GM12878 (cell line): ENCODE data around the gene SLC6A20. TPM values are rescaled to one million over a fixed set of nuclear protein-coding genes. Genes with fewer than 3 reads are reported as not detected.

Experiments used
- ATAC-seq: fragments of 200-7000 bp; cut with Tn5 transposase; 3 replicates; pipeline ENCODE4 v1.9.1; 2020; ENCODE audit warnings: mild to moderate bottlenecking, moderate library complexity
- BruUV-seq: library from RNA; stranded (reverse); fragments of 400-500 nt; replicated peaks from 2 replicates; lab custom pipeline; 2021; lab: Mats Ljungman, UMichigan
- CTCF ChIA-PET: fragments of 300-600 bp; sonication (Branson Sonifier 250); formaldehyde crosslinking; extraction: SDS; loops from one replicate; lab custom pipeline; 2021; ENCODE audit warnings: inconsistent platforms; lab: Yijun Ruan, JAX
- POLR2A ChIA-PET: fragments of 350-600 bp; formaldehyde crosslinking; extraction: SDS; loops from one replicate; lab custom pipeline; 2021; ENCODE audit warnings: inconsistent platforms; lab: Charles Lee
- RAD21 ChIA-PET: fragments of 300-600 bp; sonication (Branson Sonifier 250); formaldehyde crosslinking; loops from one replicate; lab custom pipeline; 2023; ENCODE audit warnings: antibody characterized with exemption; ENCODE audit not compliant: unreplicated experiment; lab: Charles Lee
- SMC1A ChIA-PET: fragments of 300-600 bp; sonication (Branson Sonifier 250); formaldehyde crosslinking; loops from one replicate; lab custom pipeline; 2023; ENCODE audit not compliant: unreplicated experiment, uncharacterized antibody; lab: Charles Lee
- DNase-seq: peaks from one replicate; pipeline ENCODE4 v3.0.0-alpha.2; 2011; ENCODE audit warnings: low read depth, low spot score
- FAIRE-seq: peaks from 3 replicates; lab custom pipeline; 2011; peaks lifted over from hg19 to GRCh38; lab: Jason Lieb, UNC
- H2AFZ ChIP-seq: 2 replicates; pipeline ENCODE4 v1.6.0; 2011; ENCODE audit warnings: low read depth, low read length, control low read depth; ENCODE audit not compliant: control insufficient read depth
- H3K27ac ChIP-seq: 2 replicates; pipeline ENCODE4 v1.5.1; 2011; ENCODE audit warnings: control low read depth; ENCODE audit not compliant: control insufficient read depth, insufficient read depth
- H3K27me3 ChIP-seq, 2 experiments: replicated peaks in 1 of 2; 2 replicates each; pipeline versions ENCODE4 v1.6.0 to v1.6.1; 2011; ENCODE audit warnings: low read length in 1 of 2; ENCODE audit not compliant: control insufficient read depth in 2 of 2, insufficient read depth in 2 of 2
- H3K36me3 ChIP-seq, 2 experiments: 2 replicates each; pipeline ENCODE4 v1.5.1; 2011; ENCODE audit warnings: low read length in 1 of 2; ENCODE audit not compliant: control insufficient read depth in 2 of 2, insufficient read depth in 2 of 2
- H3K4me1 ChIP-seq: 2 replicates; pipeline ENCODE4 v1.6.1; 2011; ENCODE audit warnings: mild to moderate bottlenecking, low read length, moderate library complexity, mixed read lengths; ENCODE audit not compliant: control insufficient read depth, insufficient read depth
- H3K4me2 ChIP-seq: 2 replicates; pipeline ENCODE4 v1.6.0; 2011; ENCODE audit warnings: control low read depth; ENCODE audit not compliant: control insufficient read depth, insufficient read depth
- H3K4me3 ChIP-seq: fragments of 200-600 bp; sonication (generic); 2 replicates; pipeline ENCODE4 v1.5.1; 2016
- H3K79me2 ChIP-seq: 2 replicates; pipeline ENCODE4 v1.6.0; 2011; ENCODE audit warnings: low read length; ENCODE audit not compliant: control insufficient read depth, insufficient read depth
- H3K9ac ChIP-seq: 2 replicates; pipeline ENCODE4 v1.8.0; 2011; ENCODE audit warnings: low read length, control low read depth, mixed read lengths; ENCODE audit not compliant: control insufficient read depth, insufficient read depth
- H3K9me3 ChIP-seq: replicated peaks from 3 replicates; pipeline ENCODE4 v1.5.1; 2011; ENCODE audit warnings: mild to moderate bottlenecking, low read length; ENCODE audit not compliant: control insufficient read depth, insufficient read depth
- H4K20me1 ChIP-seq: 2 replicates; pipeline ENCODE4 v1.6.0; 2011; ENCODE audit not compliant: control insufficient read depth, insufficient read depth
- FOXM1 ChIP-seq: IDR thresholded peaks from 2 replicates; pipeline ENCODE4 v1.6.1; 2012; ENCODE audit warnings: low read depth, mild to moderate bottlenecking, inconsistent platforms, low read length, moderate library complexity
- RUNX3 ChIP-seq: IDR thresholded peaks from 2 replicates; pipeline ENCODE4 v1.6.1; 2012; ENCODE audit warnings: low read length, inconsistent platforms
- TAF1 ChIP-seq: IDR thresholded peaks from 2 replicates; pipeline ENCODE4 v1.6.1; 2011; ENCODE audit warnings: mild to moderate bottlenecking, low read depth, low read length, borderline replicate concordance
- TCF12 ChIP-seq: IDR thresholded peaks from 2 replicates; pipeline ENCODE4 v1.6.1; 2011; ENCODE audit warnings: low read depth, mild to moderate bottlenecking, low read length
- WGBS: methylation state at CpG from one replicate; pipeline ENCODE4 v1.1.6; 2016; ENCODE audit warnings: low lambda C conversion rate; ENCODE audit not compliant: insufficient replicate concordance, insufficient coverage; ENCODE audit errors: missing lambda C conversion rate; 5-methylcytosine and 5-hydroxymethylcytosine counted together
- in situ Hi-C: fragments of 300-500 bp; cut with MboI; formaldehyde crosslinking; loops from 9 replicates; pipeline ENCODE4 v1.14.3; 2018; ENCODE audit warnings: mixed read lengths
- intact Hi-C: fragments of 100-400 bp; cut with micrococcal nuclease; formaldehyde crosslinking; loops from one replicate; pipeline ENCODE4 v1.14.2; 2022; ENCODE audit not compliant: unreplicated experiment
- polyA plus RNA-seq, 11 experiments: library from polyadenylated mRNA; depleted of rRNA in 4 of 11; unstranded in 6 of 11; stranded (reverse) in 5 of 11; fragments of >200 nt; fragmentation: Nextera tagmentation in 4 of 11; fragmentation: Illumina TruSeq in 1 of 11; extraction: Ambion mirVana in 4 of 11; extraction: Trizol in 1 of 11; gene quantifications; 1 replicate in 1 of 11; 2 replicates in 10 of 11; pipeline versions ENCODE4 v1.2.1 to v1.2.3, GENCODE V29; 2011 to 2016; ENCODE audit warnings: inconsistent platforms in 2 of 11, missing spikeins in 2 of 11, low read depth in 1 of 11
- total RNA-seq, 4 experiments: library from RNA; depleted of rRNA in 3 of 4; stranded (reverse); fragments of >200 nt in 3 of 4; fragmentation: Illumina TruSeq in 1 of 4; extraction: Trizol in 1 of 4; gene quantifications; 2 replicates each; pipeline versions ENCODE4 v1.2.1 to v1.2.3, GENCODE V29; 2013 to 2021
- TF ChIP-seq, protein P1 (sequence below): IDR thresholded peaks from 2 replicates; pipeline ENCODE4 v1.6.1; 2012; ENCODE audit warnings: low read depth, low read length, improper control_type of control experiment

The SLC6A20 gene
- total and polyA plus RNA-seq, 10 of the 15 experiments (the other 5 are each of a cell fraction or from before 2014, with no cell fraction given), result 0.31 to 4.1 (median 1.1) TPM

DNA sequence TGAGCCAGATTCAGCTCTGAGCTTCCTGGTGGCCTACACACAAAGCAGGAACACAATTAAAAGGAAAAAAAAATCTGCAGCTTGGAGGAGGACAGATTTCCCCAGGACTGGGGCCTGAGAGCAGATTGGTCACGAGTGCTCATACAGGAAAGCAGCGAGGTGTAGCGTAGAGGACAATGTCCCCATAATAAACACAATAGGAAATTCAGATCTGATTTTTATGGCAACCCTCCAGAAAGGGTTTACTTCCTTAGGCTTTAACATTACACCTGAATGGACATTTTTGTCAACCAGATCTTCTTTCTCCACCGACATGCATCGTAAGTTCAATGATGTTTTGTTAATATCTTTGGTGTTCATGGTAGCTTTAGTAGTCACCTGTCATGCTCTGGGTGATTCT is 23.3 kb downstream of the SLC6A20 start:
- intact Hi-C loops (no loop called here), in situ Hi-C loops (no loop called here)
- no peak for TF ChIP-seq TAF1
- TF ChIP-seq, protein P1, sequence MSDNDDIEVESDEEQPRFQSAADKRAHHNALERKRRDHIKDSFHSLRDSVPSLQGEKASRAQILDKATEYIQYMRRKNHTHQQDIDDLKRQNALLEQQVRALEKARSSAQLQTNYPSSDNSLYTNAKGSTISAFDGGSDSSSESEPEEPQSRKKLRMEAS, result no peak
- H3K27me3 ChIP-seq, result peaks cover 0 to 2% of the 10 kb centered on the region in 2 experiments; a peak in 1 of 4 replicates
- no peak overlapping the region for H2AFZ ChIP-seq
- ATAC-seq, result no peak
- H3K9ac ChIP-seq, result no peak overlapping the region
- no peak for DNase-seq
- H3K36me3 ChIP-seq, result no peaks in the 10 kb centered on the region
- H3K79me2 ChIP-seq, result no peaks in the 10 kb centered on the region
- no peaks in the 10 kb centered on the region for H3K4me1 ChIP-seq
- ChIA-PET CTCF (interaction anchor here (0.7 to 1.0 kb wide), 2 partner anchors 304 to 306 kb away, joined by 3 read pairs; no protein-coding TSS in a partner anchor), POLR2A (interaction anchor here (0.6 kb wide), 1 partner anchor 1716 kb away, joined by 4 read pairs; no protein-coding TSS in a partner anchor), RAD21 (no interaction called here), SMC1A (interaction anchor here (1.1 kb wide), 1 partner anchor 32 kb away, joined by 4 read pairs; no protein-coding TSS in a partner anchor)
- 67% methylated on average over 5 of the region's 5 CpGs for WGBS
- no peak overlapping the region for H3K4me2 ChIP-seq
- H3K27ac ChIP-seq, result no peak overlapping the region
- no peaks in the 10 kb centered on the region for H3K9me3 ChIP-seq
- no peak for FAIRE-seq
- no peak overlapping the region for H3K4me3 ChIP-seq
- no peaks in the 10 kb centered on the region for H4K20me1 ChIP-seq
- BruUV-seq, result no TSS peak

DNA sequence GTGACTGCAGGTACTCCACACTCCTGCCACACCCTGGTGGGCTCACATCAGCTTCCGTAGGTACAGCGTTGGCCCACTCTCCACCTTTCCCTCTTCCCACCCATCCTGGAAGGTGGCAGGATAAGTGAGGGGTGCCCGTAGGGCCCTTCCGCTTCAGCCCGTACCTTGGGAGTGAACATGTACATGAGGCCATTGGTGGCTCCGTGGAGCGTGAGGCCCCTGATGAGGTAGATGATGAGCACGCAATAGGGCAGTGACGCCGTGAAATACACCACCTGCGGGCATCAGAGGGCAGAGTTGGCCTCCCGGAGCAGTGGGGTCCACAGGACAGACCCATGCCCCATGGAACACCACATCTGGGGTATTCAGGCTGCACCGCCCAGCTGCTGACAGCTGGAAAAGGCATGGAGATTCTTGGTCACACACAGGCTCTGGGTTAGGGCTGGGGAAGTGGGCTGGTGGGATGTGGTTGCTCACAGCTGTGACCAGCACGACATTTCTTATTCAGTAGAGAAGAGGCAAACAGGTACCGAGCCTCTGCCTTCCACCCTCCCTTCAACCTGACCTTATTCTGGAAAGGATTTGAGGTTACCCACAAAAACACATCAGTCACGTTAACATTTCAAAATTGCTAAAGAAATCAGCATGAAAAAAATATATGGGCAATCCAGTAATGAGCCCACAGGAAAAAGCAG is 23.8 kb downstream of the SLC6A20 start:
- no TSS peak for BruUV-seq
- ATAC-seq (no peak), DNase-seq (no peak), FAIRE-seq (no peak)
- Histone ChIP-seq H3K27ac (no peak overlapping the region), H3K9ac (no peak overlapping the region), H3K27me3 (peaks cover 0 to 2% of the 10 kb centered on the region in 2 experiments; a peak in 1 of 4 replicates), H2AFZ (no peak overlapping the region), H4K20me1 (no peaks in the 10 kb centered on the region), H3K4me3 (no peak overlapping the region), H3K36me3 (no peaks in the 10 kb centered on the region), H3K79me2 (no peaks in the 10 kb centered on the region), H3K4me2 (no peak overlapping the region), H3K4me1 (no peaks in the 10 kb centered on the region), H3K9me3 (no peaks in the 10 kb centered on the region)
- SMC1A ChIA-PET, result interaction anchor here (1.1 kb wide), 1 partner anchor 33 kb away, joined by 4 read pairs; no protein-coding TSS in a partner anchor
- RAD21 ChIA-PET, result no interaction called here
- POLR2A ChIA-PET, result no interaction called here
- intact Hi-C loops, result no loop called here
- 0 out of 2 replicates have a peak, but pooled peaks have one; percentile 44 for TF ChIP-seq TCF12
- TF ChIP-seq RUNX3, result peak; percentile 64; the same call in 1 of the 2 replicates
- TF ChIP-seq FOXM1, result no peak
- in situ Hi-C loops, result no loop called here
- WGBS, result 40% methylated on average over 16 of the region's 16 CpGs
- CTCF ChIA-PET, result interaction anchor here (0.7 to 1.0 kb wide), 2 partner anchors 305 to 307 kb away, joined by 3 read pairs; no protein-coding TSS in a partner anchor
